Right hindlimb (tissue), 1 donor: ENCODE data around the gene RUNDC3A.
"Not testable (repeated sequence)": the region's sequence is repeated elsewhere in the genome, so short reads cannot be mapped to it uniquely, and the experiment has no call there.

ENCODE experiments used
- DNase-seq: peaks from one replicate; pipeline ENCODE4 v3.0.0-alpha.2; 2018

RUNDC3A gene

GRCh38 chr17:44361292-44362260 is 53.2 kb downstream of the RUNDC3A start:
- DNase-seq = peak; percentile 57

- peak; percentile 47 for DNase-seq
Observed at GRCh38 chr17:44362459-44362948, 54.1 kb downstream of the RUNDC3A start.

GRCh38 chr17:44362949-44363612 is 54.7 kb downstream of the RUNDC3A start:
- DNase-seq = peak; percentile 57

- peak; percentile 83 for DNase-seq
Observed at GRCh38 chr17:44363613-44364159, 55.3 kb downstream of the RUNDC3A start, which contains the start of gene FAM171A2. Gene FAM171A2 (minus strand): TSS chr17:44363853. CDS start chr17:44363714, 139 bp downstream.

- not testable (repeated sequence) for DNase-seq
Observed at GRCh38 chr17:44365051-44365450, 56.6 kb downstream of the RUNDC3A start.

GRCh38 chr17:44367231-44367979 is 59.0 kb downstream of the RUNDC3A start:
- no peak for DNase-seq
